Measurements from ENCODE around the gene PABPC1L.
"Not testable (repeated sequence)": the region's sequence is repeated elsewhere in the genome, so short reads cannot be mapped to it uniquely, and the experiment has no call there.

- TF ChIP-seq, protein P1, sequence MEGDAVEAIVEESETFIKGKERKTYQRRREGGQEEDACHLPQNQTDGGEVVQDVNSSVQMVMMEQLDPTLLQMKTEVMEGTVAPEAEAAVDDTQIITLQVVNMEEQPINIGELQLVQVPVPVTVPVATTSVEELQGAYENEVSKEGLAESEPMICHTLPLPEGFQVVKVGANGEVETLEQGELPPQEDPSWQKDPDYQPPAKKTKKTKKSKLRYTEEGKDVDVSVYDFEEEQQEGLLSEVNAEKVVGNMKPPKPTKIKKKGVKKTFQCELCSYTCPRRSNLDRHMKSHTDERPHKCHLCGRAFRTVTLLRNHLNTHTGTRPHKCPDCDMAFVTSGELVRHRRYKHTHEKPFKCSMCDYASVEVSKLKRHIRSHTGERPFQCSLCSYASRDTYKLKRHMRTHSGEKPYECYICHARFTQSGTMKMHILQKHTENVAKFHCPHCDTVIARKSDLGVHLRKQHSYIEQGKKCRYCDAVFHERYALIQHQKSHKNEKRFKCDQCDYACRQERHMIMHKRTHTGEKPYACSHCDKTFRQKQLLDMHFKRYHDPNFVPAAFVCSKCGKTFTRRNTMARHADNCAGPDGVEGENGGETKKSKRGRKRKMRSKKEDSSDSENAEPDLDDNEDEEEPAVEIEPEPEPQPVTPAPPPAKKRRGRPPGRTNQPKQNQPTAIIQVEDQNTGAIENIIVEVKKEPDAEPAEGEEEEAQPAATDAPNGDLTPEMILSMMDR (IDR thresholded peaks at IDR 0.05) = not testable (repeated sequence)
- TF ChIP-seq EP300 (IDR thresholded peaks at IDR 0.05; ENCODE audit: low read depth) = not testable (repeated sequence)
These were observed 27.5 kb upstream of the PABPC1L start for GRCh38 chr20:44882360-44882759.

Measured in transverse colon (tissue), 3 donors.